ENCODE results near the gene LCN12. TPM values are rescaled to one million over a fixed set of nuclear protein-coding genes. Genes with fewer than 3 reads are reported as not detected.

The LCN12 gene
- total RNA-seq, 1 experiment from 2014 or later = 2.1 TPM

DNA sequence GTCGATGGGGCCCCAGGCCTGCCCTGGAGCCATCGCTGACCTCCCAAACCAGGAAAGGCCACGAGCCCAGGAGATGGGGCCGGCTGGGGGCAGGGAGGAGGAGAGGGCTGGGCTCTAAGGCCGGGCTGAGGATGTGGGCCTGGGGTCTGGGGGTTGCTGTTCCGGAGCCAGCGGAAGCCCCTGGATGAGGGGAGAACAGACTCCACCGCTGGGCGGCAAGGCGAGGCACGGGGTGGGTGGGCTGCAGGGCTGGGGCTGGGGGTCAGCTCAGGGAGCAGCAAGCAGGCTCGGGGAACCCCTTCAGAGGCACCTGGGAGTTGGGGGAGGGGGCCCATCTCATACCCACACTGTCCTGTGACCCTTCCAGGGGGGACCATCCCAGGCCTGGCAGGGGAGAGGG is 11.7 kb downstream of the LCN12 start:
- no peak overlapping the region for H3K9ac ChIP-seq (ENCODE audit: extremely low read depth, insufficient read length, low read length)
- H4K91ac ChIP-seq (ENCODE audit: insufficient read length, low read depth, low read length) = no peak overlapping the region
- H4K20me1 ChIP-seq (ENCODE audit: control insufficient read depth, insufficient read depth, insufficient read length) = no peaks in the 10 kb centered on the region
- H3K18ac ChIP-seq (ENCODE audit: insufficient read length, low read depth, low read length) = no peak overlapping the region
- no peak overlapping the region for H2BK5ac ChIP-seq (ENCODE audit: insufficient read length, low read length)
- Mint-ChIP-seq H3K27ac (no peak overlapping the region), H3K9me3 (no peaks in the 10 kb centered on the region), H3K4me3 (no peak overlapping the region), H3K27me3 (ENCODE audit: low read depth) (peaks cover 17% of the 10 kb centered on the region), H3K36me3 (ENCODE audit: insufficient read depth in 1 of 3, low read depth in 3 of 3) (no peaks in the 10 kb centered on the region), H3K4me1 (peaks cover 7 to 15% of the 10 kb centered on the region in 2 experiments)
- no peak overlapping the region for H4K5ac ChIP-seq (ENCODE audit: insufficient read length, low read depth, low read length)
- H3K14ac ChIP-seq (ENCODE audit: insufficient read depth, low read length) = no peak overlapping the region
- no peak overlapping the region for H3K4me2 ChIP-seq (ENCODE audit: insufficient read depth, insufficient read length, low read length)
- peaks cover 2% of the 10 kb centered on the region; the same call in 1 of the 2 replicates for H3K4me1 ChIP-seq (ENCODE audit: insufficient read depth, low read length)
- H4K8ac ChIP-seq (replicated peaks; ENCODE audit: insufficient read length, low read depth, low read length) = no peak overlapping the region
- no peak for DNase-seq
- H3K23ac ChIP-seq (ENCODE audit: insufficient read length, low read depth, low read length) = no peak overlapping the region
- WGBS (ENCODE audit: extremely low coverage, insufficient read length, low lambda C conversion rate) = no CpG with 5 or more reads among the region's 12 CpGs
- no peaks in the 10 kb centered on the region for H3K9me3 ChIP-seq (ENCODE audit: control insufficient read depth, low read depth, low read length)
- H3K79me1 ChIP-seq (ENCODE audit: insufficient read depth, low read depth, low read length, poor library complexity, severe bottlenecking) = no peaks in the 10 kb centered on the region
- H3K27ac ChIP-seq (ENCODE audit: insufficient read length, low read depth, low read length) = no peak overlapping the region
- no peak overlapping the region for H2BK20ac ChIP-seq (ENCODE audit: low read depth, low read length, poor library complexity, severe bottlenecking)
- no peak overlapping the region for H3K4ac ChIP-seq (ENCODE audit: low read depth, low read length)
- H3T11ph ChIP-seq (ENCODE audit: low read length) = no peak overlapping the region
- no peak overlapping the region for H3K56ac ChIP-seq (ENCODE audit: insufficient read length, low read depth, low read length)
- H2AK5ac ChIP-seq (ENCODE audit: insufficient read length, low read length) = no peak overlapping the region
- no peak overlapping the region for H2BK120ac ChIP-seq (ENCODE audit: low read depth, low read length, poor library complexity, severe bottlenecking)
- no peaks in the 10 kb centered on the region for H3K27me3 ChIP-seq (ENCODE audit: insufficient read depth, low read length)
- no peak overlapping the region for H2BK12ac ChIP-seq (ENCODE audit: insufficient read length, low read depth, low read length)
- no peaks in the 10 kb centered on the region for H3K79me2 ChIP-seq (ENCODE audit: insufficient read depth, low read length)
- H2AFZ ChIP-seq (ENCODE audit: low read length) = no peak overlapping the region
- no peak overlapping the region for H2BK15ac ChIP-seq (ENCODE audit: low read depth, low read length)
- no peaks in the 10 kb centered on the region for H3K23me2 ChIP-seq (ENCODE audit: insufficient read length, low read depth, low read length, poor library complexity, severe bottlenecking)
- TF ChIP-seq CTCF (conservative IDR thresholded peaks at IDR 0.05) = no peak
